ENCODE results near the gene TMEM131L.

Gene TMEM131L

GRCh38 chr4:153439831-153440230 is 26.3 kb upstream of the TMEM131L start:
- no peak overlapping the region for H3K4me3 ChIP-seq (ENCODE audit: low read depth in 1 of 2, low read length in 1 of 2)
- no peaks in the 10 kb centered on the region for H3K9me3 ChIP-seq
- no peaks in the 10 kb centered on the region for H3K36me3 ChIP-seq
- TF ChIP-seq CTCF (IDR thresholded peaks at IDR 0.05): no peak
- no peaks in the 10 kb centered on the region for H3K27me3 ChIP-seq
- H3K27ac ChIP-seq: no peak overlapping the region
- H3K4me1 ChIP-seq (ENCODE audit: control insufficient read depth in 1 of 2, insufficient read depth in 1 of 2, low read depth in 1 of 2, low read length in 1 of 2): peaks cover 6% of the 10 kb centered on the region in 2 experiments

DNA sequence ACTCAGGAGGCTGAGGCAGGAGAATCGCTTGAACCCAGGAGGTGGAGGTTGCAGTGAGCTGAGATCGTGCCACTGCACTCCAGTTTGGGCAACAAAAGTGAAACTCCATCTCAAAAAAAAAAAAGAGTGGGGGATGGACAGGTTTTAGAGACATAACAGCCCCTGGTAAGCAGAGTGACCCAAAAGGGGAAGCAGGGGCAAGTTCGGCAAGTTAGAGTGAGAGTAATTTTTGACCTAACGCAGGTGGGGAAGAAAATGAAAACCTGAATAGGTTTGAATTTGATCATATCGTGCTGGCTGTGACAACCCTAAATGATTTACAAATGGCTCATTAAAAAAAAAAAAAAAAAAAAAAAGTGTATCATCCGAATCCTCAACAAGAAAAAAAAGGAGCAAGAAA is 25.7 kb upstream of the TMEM131L start:
- no peak for TF ChIP-seq CTCF (IDR thresholded peaks at IDR 0.05)

DNA sequence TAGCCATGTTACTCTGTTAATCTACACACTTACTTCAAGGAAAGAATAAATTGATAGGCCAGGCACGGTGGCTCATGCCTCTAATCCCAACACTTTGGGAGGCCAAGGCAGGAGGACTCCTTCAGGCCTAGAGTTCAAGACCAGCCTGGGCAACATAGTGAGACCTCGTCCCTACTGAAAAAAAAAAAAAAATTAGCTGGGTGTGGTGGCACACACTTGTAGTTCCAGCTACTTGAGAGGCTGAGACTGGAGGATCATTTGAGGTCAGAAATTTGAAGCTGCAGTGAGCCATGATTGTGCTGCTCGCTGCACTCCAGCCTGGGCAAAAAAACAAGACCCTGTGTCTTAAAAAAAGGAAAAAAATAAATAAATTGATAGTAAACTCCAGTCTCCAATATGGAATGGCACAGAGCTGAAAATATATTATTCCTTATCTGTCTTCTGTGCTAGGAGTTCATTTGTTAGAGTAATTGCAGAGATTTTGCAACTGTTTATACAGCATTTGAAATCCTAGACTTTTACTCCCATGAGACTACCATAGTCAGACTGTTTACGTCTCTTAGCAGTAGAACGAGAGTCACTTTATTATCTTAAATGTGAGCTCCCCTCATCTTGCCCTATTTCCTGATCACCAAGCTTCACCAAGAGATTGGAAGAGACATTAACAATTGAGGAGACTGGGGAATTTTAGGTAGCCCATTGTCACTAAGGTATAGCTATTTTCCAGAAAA is 18.8 kb upstream of the TMEM131L start:
- Histone ChIP-seq H3K36me3 (no peaks in the 10 kb centered on the region), H3K9me3 (no peaks in the 10 kb centered on the region), H3K27me3 (no peaks in the 10 kb centered on the region), H3K4me1 (ENCODE audit: control insufficient read depth in 1 of 2, insufficient read depth in 1 of 2, low read depth in 1 of 2, low read length in 1 of 2) (peaks cover 37 to 42% of the 10 kb centered on the region in 2 experiments), H3K27ac (no peak overlapping the region), H3K4me3 (ENCODE audit: low read depth in 1 of 2, low read length in 1 of 2) (no peak overlapping the region)
- no peak for TF ChIP-seq CTCF (IDR thresholded peaks at IDR 0.05)

More for the DNA sequence above, 25.7 kb upstream of the TMEM131L start:
- H3K36me3 ChIP-seq: no peaks in the 10 kb centered on the region
- no peak overlapping the region for H3K4me3 ChIP-seq (ENCODE audit: low read depth in 1 of 2, low read length in 1 of 2)
- peaks cover 6% of the 10 kb centered on the region in 2 experiments for H3K4me1 ChIP-seq (ENCODE audit: control insufficient read depth in 1 of 2, insufficient read depth in 1 of 2, low read depth in 1 of 2, low read length in 1 of 2)
- no peaks in the 10 kb centered on the region for H3K27me3 ChIP-seq
- H3K9me3 ChIP-seq: no peaks in the 10 kb centered on the region
- no peak overlapping the region for H3K27ac ChIP-seq

DNA sequence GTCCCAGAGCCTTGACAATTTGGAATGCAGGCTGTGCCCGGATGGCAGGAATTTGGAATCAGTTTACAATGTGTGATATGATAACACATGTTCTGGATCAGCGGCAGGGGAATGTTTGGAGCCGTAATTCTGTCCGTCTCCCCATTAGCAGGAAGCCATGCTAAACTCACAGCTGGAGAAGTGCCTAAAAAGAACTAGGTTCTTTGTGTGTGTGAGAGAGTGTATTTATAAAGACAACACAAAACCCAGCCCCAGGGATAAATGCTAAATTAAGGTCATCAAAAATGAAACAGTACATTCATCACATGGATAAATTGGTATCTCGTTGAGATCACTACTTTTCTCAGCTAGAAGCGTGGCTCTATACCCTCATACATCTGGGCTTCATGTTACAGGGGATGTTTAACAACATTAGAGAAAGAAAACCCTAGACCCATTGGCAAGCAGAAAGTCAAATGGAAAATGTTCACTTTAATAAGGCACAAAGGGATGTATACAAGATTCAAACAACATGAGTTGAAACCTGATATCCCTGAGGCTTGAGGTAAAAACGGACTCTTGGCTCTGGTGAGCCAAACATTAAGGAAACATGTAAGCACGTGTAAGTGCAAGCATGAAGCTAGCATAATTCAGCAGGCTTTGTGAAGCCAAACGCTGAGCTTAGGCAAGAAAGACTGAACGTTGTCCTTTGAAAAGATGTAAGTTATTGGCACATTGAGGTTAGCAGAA is 18.0 kb upstream of the TMEM131L start:
- Histone ChIP-seq H3K36me3 (no peaks in the 10 kb centered on the region), H3K4me3 (ENCODE audit: low read depth in 1 of 2, low read length in 1 of 2) (no peak overlapping the region), H3K27me3 (no peaks in the 10 kb centered on the region), H3K4me1 (ENCODE audit: control insufficient read depth in 1 of 2, insufficient read depth in 1 of 2, low read depth in 1 of 2, low read length in 1 of 2) (peaks cover 45 to 50% of the 10 kb centered on the region in 2 experiments), H3K9me3 (no peaks in the 10 kb centered on the region), H3K27ac (no peak overlapping the region)
- no peak for TF ChIP-seq CTCF (IDR thresholded peaks at IDR 0.05)

DNA sequence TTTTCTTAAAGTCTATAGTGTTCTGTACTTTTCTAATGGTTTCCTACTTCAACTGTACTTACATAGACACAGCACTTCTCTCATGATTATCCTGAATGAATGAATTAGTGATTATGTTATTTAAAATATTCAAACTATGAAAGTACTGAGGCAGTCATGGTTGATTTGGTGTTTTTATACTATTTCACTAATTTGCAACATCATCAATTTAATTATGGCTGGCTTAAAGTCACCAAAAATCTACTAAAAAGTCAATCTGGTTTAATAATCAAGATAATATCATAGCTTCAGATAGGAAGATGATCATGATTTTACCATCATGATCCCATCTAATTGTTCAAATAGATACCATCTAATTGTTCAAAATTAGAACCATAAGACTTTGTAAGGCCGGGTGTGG is 16.8 kb upstream of the TMEM131L start:
- H3K27ac ChIP-seq: peak overlapping the region; percentile 84
- TF ChIP-seq CTCF (IDR thresholded peaks at IDR 0.05): no peak
- no peaks in the 10 kb centered on the region for H3K36me3 ChIP-seq
- H3K9me3 ChIP-seq: no peaks in the 10 kb centered on the region
- no peaks in the 10 kb centered on the region for H3K27me3 ChIP-seq
- H3K4me1 ChIP-seq (ENCODE audit: control insufficient read depth in 1 of 2, insufficient read depth in 1 of 2, low read depth in 1 of 2, low read length in 1 of 2): peaks cover 57 to 62% of the 10 kb centered on the region in 2 experiments
- H3K4me3 ChIP-seq (ENCODE audit: low read depth in 1 of 2, low read length in 1 of 2): peak overlapping the region in 1 of 2 experiments; percentile 36
